Peyer's patch (tissue), 4 donors: ENCODE data around the gene AKAP12. TPM values are rescaled to one million over a fixed set of nuclear protein-coding genes. Genes with fewer than 3 reads are reported as not detected.

Experiments used
- DNase-seq, 3 donors: peaks; one replicate each; pipeline ENCODE4 v3.0.0-alpha.2; 2017 to 2019
- H3K27ac ChIP-seq, 4 donors: fragments of 200-600 bp; sonication (generic); one replicate each; pipeline ENCODE4 v1.5.1; 2016 to 2019
- H3K27me3 ChIP-seq, 2 donors: fragments of 200-600 bp; sonication (generic); one replicate each; pipeline ENCODE4 v1.5.1; 2019
- H3K36me3 ChIP-seq, 3 donors: fragments of 200-600 bp; sonication (generic); one replicate each; pipeline ENCODE4 v1.5.1; 2016 to 2019
- H3K4me1 ChIP-seq, 4 donors: fragments of 200-600 bp; sonication (generic); one replicate each; pipeline ENCODE4 v1.5.1; 2016 to 2019
- H3K4me3 ChIP-seq, 4 donors: fragments of 200-600 bp; sonication (generic); 1 replicate in 3 of 4; 2 replicates in 1 of 4; pipeline ENCODE4 v1.5.1; 2016 to 2019; ENCODE audit warnings: mild to moderate bottlenecking in 1 of 4
- H3K9me3 ChIP-seq, 4 donors: fragments of 200-600 bp; sonication (generic); one replicate each; pipeline ENCODE4 v1.5.1; 2016 to 2019; ENCODE audit warnings: mild to moderate bottlenecking in 1 of 4
- CTCF ChIP-seq, 6 experiments: fragments of 450-650 bp in 4 of 6; fragments of 200-600 bp in 2 of 6; sonication (generic) in 1 of 6; IDR thresholded peaks; one replicate each; pipeline ENCODE4 v1.5.1; 2017 to 2019; ENCODE audit warnings: antibody characterized with exemption in 6 of 6, mild to moderate bottlenecking in 3 of 6, moderate library complexity in 1 of 6
- POLR2A ChIP-seq, 2 donors: fragments of 450-650 bp; IDR thresholded peaks; one replicate each; pipeline ENCODE4 v1.5.1; 2017; ENCODE audit warnings: antibody characterized with exemption in 2 of 2, mild to moderate bottlenecking in 2 of 2, moderate library complexity in 2 of 2
- total RNA-seq, 4 donors: library from RNA; depleted of rRNA; stranded (reverse); fragments of >200 nt; gene quantifications; one replicate each; pipeline ENCODE4 v1.1.0, GENCODE V29; 2016

The AKAP12 gene
- total RNA-seq, 4 donors from 2014 or later, result 6.5 to 54.5 (median 23.8) TPM

GRCh38 chr6:151205721-151206600 is 33.8 kb upstream of the AKAP12 start:
- H3K27me3 ChIP-seq, result no peaks in the 10 kb centered on the region
- H3K36me3 ChIP-seq, result no peaks in the 10 kb centered on the region
- H3K27ac ChIP-seq, result no peak overlapping the region
- no peak for DNase-seq
- no peak overlapping the region for H3K4me3 ChIP-seq
- TF ChIP-seq CTCF (IDR thresholded peaks at IDR 0.05) (no peak), POLR2A (IDR thresholded peaks at IDR 0.05) (no peak)
- H3K9me3 ChIP-seq, result peaks cover 0 to 5% (median 0%) of the 10 kb centered on the region in 4 donors
- no peaks in the 10 kb centered on the region for H3K4me1 ChIP-seq

- Histone ChIP-seq H3K36me3 (no peaks in the 10 kb centered on the region), H3K4me1 (no peaks in the 10 kb centered on the region), H3K9me3 (peaks cover 0 to 7% (median 0%) of the 10 kb centered on the region in 4 donors), H3K27me3 (no peaks in the 10 kb centered on the region), H3K4me3 (no peak overlapping the region), H3K27ac (no peak overlapping the region)
- TF ChIP-seq CTCF (IDR thresholded peaks at IDR 0.05) (no peak), POLR2A (IDR thresholded peaks at IDR 0.05) (no peak)
- DNase-seq, result no peak
Measured at GRCh38 chr6:151207674-151208073, 32.1 kb upstream of the AKAP12 start.

- H3K4me3 ChIP-seq, result no peak overlapping the region
- H3K27me3 ChIP-seq, result no peaks in the 10 kb centered on the region
- no peaks in the 10 kb centered on the region for H3K4me1 ChIP-seq
- peaks cover 0 to 7% (median 0%) of the 10 kb centered on the region in 4 donors for H3K9me3 ChIP-seq
- no peaks in the 10 kb centered on the region for H3K36me3 ChIP-seq
- DNase-seq, result no peak
- TF ChIP-seq POLR2A (IDR thresholded peaks at IDR 0.05), result no peak
- no peak for TF ChIP-seq CTCF (IDR thresholded peaks at IDR 0.05)
- H3K27ac ChIP-seq, result no peak overlapping the region
Measured at GRCh38 chr6:151209071-151209831, 30.5 kb upstream of the AKAP12 start.

GRCh38 chr6:151211075-151211474 is 28.7 kb upstream of the AKAP12 start:
- no peaks in the 10 kb centered on the region for H3K27me3 ChIP-seq
- H3K27ac ChIP-seq, result no peak overlapping the region
- H3K9me3 ChIP-seq, result peaks cover 0 to 7% (median 0%) of the 10 kb centered on the region in 4 donors
- TF ChIP-seq POLR2A (IDR thresholded peaks at IDR 0.05) (no peak), CTCF (IDR thresholded peaks at IDR 0.05) (no peak)
- no peak overlapping the region for H3K4me3 ChIP-seq
- no peaks in the 10 kb centered on the region for H3K36me3 ChIP-seq
- no peaks in the 10 kb centered on the region for H3K4me1 ChIP-seq
- no peak for DNase-seq

- DNase-seq, result no peak
- Histone ChIP-seq H3K27ac (no peak overlapping the region), H3K4me3 (no peak overlapping the region), H3K27me3 (no peaks in the 10 kb centered on the region), H3K9me3 (peaks cover 0 to 7% (median 0%) of the 10 kb centered on the region in 4 donors), H3K36me3 (no peaks in the 10 kb centered on the region), H3K4me1 (no peaks in the 10 kb centered on the region)
- no peak for TF ChIP-seq CTCF (IDR thresholded peaks at IDR 0.05)
- TF ChIP-seq POLR2A (IDR thresholded peaks at IDR 0.05), result no peak
Measured at GRCh38 chr6:151213352-151213751, 26.4 kb upstream of the AKAP12 start.
